Chondrocyte (in vitro differentiated cells): ENCODE data around the gene NT5DC1. TPM values are rescaled to one million over a fixed set of nuclear protein-coding genes. Genes with fewer than 3 reads are reported as not detected.

Experiments
- DNase-seq: peaks from one replicate; pipeline ENCODE4 v3.0.0; 2021; ENCODE audit warnings: mixed read lengths, low spot score
- H3K27ac Mint-ChIP-seq: one replicate; pipeline ENCODE4 v1.8.0; 2021; ENCODE audit warnings: mild to moderate bottlenecking, moderate library complexity, mixed read lengths; ENCODE audit not compliant: unreplicated experiment
- H3K27me3 Mint-ChIP-seq: 2 replicates; pipeline ENCODE4 v1.8.0; 2021; ENCODE audit warnings: low read depth, mixed read lengths
- H3K36me3 Mint-ChIP-seq: 2 replicates; pipeline ENCODE4 v1.8.0; 2021; ENCODE audit warnings: low read depth, mixed read lengths
- H3K4me1 Mint-ChIP-seq: 2 replicates; pipeline ENCODE4 v1.8.0; 2021; ENCODE audit warnings: low read depth, mild to moderate bottlenecking, mixed read lengths
- H3K4me3 Mint-ChIP-seq: one replicate; pipeline ENCODE4 v1.8.0; 2021; ENCODE audit warnings: mild to moderate bottlenecking, moderate library complexity, mixed read lengths; ENCODE audit not compliant: unreplicated experiment
- H3K9me3 Mint-ChIP-seq: 2 replicates; pipeline ENCODE4 v1.8.0; 2021; ENCODE audit warnings: low read depth, mixed read lengths
- total RNA-seq: library from RNA; stranded (reverse); gene quantifications from 3 replicates; pipeline ENCODE4 v1.2.1, GENCODE V29; 2021
- TF ChIP-seq, protein P1 (sequence below): fragments of 200-600 bp; sonication (generic); IDR thresholded peaks from 2 replicates; pipeline ENCODE4 v1.5.0; 2021; ENCODE audit warnings: antibody characterized with exemption, mild to moderate bottlenecking, moderate library complexity

The NT5DC1 gene
- total RNA-seq, 1 donor from 2014 or later = 20.6 TPM

DNA sequence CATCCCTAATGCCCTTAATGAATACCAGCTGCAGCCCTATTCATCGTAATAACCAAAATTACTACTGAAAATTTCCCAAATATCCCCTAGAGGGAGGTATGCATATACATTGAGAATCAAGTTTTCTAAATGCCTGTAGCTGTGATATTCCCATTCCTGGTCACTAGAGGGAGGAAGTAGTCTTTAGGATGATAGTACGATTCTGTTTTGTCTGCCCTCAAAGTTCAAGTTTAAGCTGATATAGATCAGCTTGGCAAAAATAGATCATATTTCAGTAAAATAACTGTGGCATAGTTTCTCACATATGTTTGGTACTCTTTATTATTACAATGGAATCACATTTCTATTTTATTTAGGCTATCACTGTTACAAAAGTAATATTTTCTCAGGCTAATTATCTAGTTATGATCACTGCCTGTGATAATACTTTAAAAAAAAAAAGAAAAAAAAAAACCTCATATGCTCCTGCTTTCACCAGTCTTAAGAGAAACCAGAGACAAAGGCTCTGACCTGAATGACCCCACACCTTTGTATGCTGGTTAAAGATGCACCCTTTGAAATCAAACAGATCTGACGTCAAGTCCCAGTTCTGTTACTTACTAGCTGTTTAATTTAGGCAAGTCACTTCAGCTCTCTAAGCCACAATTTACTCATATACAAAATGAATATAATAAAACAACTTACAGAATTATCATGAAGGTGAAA is 168.1 kb downstream of the NT5DC1 start:
- Mint-ChIP-seq H3K9me3 (peaks cover 7% of the 10 kb centered on the region), H3K4me1 (peaks cover 10% of the 10 kb centered on the region), H3K27ac (no peak overlapping the region), H3K36me3 (peaks cover 7% of the 10 kb centered on the region), H3K4me3 (no peak overlapping the region), H3K27me3 (no peaks in the 10 kb centered on the region)
- TF ChIP-seq, protein P1, sequence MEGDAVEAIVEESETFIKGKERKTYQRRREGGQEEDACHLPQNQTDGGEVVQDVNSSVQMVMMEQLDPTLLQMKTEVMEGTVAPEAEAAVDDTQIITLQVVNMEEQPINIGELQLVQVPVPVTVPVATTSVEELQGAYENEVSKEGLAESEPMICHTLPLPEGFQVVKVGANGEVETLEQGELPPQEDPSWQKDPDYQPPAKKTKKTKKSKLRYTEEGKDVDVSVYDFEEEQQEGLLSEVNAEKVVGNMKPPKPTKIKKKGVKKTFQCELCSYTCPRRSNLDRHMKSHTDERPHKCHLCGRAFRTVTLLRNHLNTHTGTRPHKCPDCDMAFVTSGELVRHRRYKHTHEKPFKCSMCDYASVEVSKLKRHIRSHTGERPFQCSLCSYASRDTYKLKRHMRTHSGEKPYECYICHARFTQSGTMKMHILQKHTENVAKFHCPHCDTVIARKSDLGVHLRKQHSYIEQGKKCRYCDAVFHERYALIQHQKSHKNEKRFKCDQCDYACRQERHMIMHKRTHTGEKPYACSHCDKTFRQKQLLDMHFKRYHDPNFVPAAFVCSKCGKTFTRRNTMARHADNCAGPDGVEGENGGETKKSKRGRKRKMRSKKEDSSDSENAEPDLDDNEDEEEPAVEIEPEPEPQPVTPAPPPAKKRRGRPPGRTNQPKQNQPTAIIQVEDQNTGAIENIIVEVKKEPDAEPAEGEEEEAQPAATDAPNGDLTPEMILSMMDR = peak; percentile 99
- DNase-seq = no peak

DNA sequence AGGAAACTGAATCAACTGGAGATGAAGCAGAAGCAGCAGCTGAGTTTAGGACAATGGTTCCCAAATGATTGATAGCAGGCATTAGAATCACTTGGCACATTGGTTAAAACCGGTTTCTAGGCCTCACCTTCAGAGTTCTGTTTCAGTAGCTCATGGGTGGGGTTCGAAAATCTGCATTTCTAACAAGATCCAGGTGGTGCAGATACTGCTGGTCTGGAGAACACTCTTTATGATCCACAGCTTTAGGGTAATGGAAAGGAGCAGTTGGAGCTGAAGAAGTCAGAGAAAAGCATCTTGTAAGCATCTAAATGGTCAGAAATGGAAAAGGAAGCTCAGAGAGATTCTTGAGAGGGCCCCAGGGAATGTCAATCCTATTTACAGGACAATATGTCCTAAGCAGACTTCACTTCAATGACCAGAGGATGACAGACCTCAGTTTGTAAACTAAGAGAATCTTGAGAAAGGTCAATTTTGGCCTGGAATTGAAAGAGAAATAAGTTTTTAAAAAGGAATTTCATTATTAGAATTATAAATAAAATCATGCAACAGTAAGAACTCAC is 170.6 kb downstream of the NT5DC1 start:
- Mint-ChIP-seq H3K36me3 (peaks cover 7% of the 10 kb centered on the region), H3K27ac (no peak overlapping the region), H3K9me3 (no peaks in the 10 kb centered on the region), H3K27me3 (no peaks in the 10 kb centered on the region), H3K4me1 (peaks cover 20% of the 10 kb centered on the region), H3K4me3 (no peak overlapping the region)
- TF ChIP-seq, protein P1 = no peak
- no peak for DNase-seq

DNA sequence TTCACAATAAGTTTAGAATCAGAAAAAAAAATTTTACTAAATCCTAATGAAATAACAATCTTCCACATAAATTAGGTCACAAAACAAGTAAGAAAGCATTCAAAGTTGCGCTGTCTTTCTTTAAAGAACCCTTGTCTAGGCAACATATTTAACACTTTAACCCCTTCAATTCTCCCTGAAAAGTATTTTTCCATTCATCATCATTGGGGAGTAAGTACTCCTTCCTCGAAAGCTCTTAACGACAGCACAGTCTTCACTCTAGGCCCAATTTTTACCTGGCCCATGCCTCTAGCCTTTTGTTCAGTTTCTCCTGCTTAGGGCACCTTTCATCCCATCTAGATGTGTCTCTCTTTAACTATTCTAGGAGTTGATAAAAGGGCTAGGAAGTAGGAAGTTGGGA is 176.5 kb downstream of the NT5DC1 start:
- peak overlapping the region; percentile 11 for H3K27ac Mint-ChIP-seq
- H3K27me3 Mint-ChIP-seq = no peaks in the 10 kb centered on the region
- peak overlapping the region; percentile 99 for H3K4me3 Mint-ChIP-seq
- peaks cover 16% of the 10 kb centered on the region for H3K36me3 Mint-ChIP-seq
- no peak for DNase-seq
- H3K4me1 Mint-ChIP-seq = peaks cover 56% of the 10 kb centered on the region
- TF ChIP-seq, protein P1 = no peak
- H3K9me3 Mint-ChIP-seq = no peaks in the 10 kb centered on the region

DNA sequence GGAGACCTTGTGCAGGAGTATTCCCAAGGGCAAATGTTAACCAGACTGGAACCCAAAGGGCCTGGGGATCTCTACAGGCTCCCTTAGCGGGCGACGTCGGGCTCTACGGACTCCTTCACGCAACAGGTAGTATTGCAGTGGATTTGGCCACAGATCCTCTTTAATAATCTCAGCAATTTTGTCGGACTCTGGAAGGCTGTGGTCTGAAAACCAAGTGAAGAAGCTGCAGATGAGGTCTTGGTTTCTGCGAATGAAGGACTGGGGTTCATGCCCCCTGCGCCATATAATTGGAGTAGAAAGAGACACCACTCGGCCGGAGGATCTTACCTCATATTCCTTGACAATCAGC is 177.8 kb downstream of the NT5DC1 start:
- Mint-ChIP-seq H3K9me3 (no peaks in the 10 kb centered on the region), H3K4me1 (peaks cover 59% of the 10 kb centered on the region), H3K27me3 (no peaks in the 10 kb centered on the region), H3K36me3 (peaks cover 15% of the 10 kb centered on the region), H3K27ac (peak overlapping the region; percentile 98), H3K4me3 (peak overlapping the region; percentile 99)
- DNase-seq = no peak
- TF ChIP-seq, protein P1 = no peak

DNA sequence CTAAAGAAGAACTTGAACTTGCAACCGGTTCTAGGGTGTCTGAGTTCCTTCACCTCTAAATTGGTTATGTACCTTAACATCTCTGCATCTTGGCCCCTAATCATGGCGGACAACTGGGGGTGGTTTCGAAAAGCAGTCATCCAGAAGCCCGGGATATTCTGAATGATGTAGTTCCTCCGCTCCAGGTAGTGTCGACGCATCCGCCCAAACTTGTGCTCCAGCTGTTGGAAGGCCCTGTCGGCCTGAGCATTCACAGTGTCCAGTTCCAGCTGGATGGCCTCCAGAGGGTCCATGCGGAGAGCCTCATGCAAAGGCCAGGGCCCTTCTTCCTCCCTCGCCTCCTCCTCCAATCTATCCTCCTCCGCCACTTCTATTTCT is 178.2 kb downstream of the NT5DC1 start:
- peak; percentile 49 for DNase-seq
- H3K4me1 Mint-ChIP-seq = peaks cover 59% of the 10 kb centered on the region
- TF ChIP-seq, protein P1 = no peak
- H3K27me3 Mint-ChIP-seq = no peaks in the 10 kb centered on the region
- H3K36me3 Mint-ChIP-seq = peaks cover 14% of the 10 kb centered on the region
- H3K27ac Mint-ChIP-seq = peak overlapping the region; percentile 98
- H3K4me3 Mint-ChIP-seq = peak overlapping the region; percentile 99
- H3K9me3 Mint-ChIP-seq = no peaks in the 10 kb centered on the region
